Esophagus squamous epithelium (tissue), 4 donors: ENCODE measurements around the gene SDHB.

Experiments
- POLR2A ChIP-seq, 4 donors: fragments of 450-650 bp; IDR thresholded peaks; one replicate each; pipeline ENCODE4 v1.6.1; 2017; ENCODE audit warnings: antibody characterized with exemption in 4 of 4, mild to moderate bottlenecking in 4 of 4, moderate library complexity in 3 of 4
- TF ChIP-seq, protein P1 (sequence below), 6 experiments: fragments of 450-650 bp in 4 of 6; fragments of 200-600 bp in 2 of 6; sonication (generic) in 2 of 6; IDR thresholded peaks; one replicate each; pipeline ENCODE4 v1.5.1; 2016 to 2019; ENCODE audit warnings: antibody characterized with exemption in 6 of 6, mild to moderate bottlenecking in 4 of 6, moderate library complexity in 4 of 6

DNA sequence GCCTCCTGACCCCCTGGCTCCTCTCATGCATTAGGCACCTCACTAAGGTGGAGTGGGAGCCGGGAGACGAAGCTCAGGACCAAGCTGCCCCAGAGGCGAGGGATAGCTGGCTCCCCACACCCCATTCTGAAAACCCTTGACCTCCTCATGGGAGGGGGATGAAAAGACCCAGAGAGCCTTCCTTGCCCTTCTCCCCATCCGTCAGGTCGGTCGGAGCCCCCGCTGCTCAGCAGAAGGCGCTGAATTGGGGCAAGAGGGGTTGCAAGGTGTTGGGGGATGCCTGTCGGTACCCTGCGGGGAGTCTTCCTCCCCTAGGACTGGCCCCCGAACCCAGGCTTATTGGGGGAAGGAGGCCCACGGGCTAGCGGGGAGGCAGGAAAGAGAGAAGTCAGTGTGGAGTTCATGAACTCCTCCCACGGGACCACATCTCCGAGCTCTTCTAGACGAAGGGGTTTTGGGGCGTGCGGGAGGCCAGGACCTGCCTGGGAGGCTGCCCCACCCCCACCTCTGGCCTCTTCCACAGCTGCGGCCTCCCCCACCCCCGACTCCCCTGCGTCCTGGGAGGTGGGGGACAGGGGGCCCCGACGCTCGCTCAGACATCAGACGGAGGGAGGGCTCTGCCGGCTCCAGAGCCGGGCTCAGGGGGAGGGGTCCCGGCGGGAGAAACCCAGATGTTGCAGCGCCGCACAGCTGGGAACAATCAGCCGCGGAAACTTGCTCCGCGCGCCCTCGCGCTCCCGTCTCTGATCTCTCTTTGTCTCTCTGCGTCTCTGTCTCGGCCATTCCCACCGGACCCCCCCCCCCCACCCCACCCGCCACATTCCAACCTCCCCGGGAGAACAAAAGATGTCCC is 74.1 kb downstream of the SDHB start:
- TF ChIP-seq, protein P1, sequence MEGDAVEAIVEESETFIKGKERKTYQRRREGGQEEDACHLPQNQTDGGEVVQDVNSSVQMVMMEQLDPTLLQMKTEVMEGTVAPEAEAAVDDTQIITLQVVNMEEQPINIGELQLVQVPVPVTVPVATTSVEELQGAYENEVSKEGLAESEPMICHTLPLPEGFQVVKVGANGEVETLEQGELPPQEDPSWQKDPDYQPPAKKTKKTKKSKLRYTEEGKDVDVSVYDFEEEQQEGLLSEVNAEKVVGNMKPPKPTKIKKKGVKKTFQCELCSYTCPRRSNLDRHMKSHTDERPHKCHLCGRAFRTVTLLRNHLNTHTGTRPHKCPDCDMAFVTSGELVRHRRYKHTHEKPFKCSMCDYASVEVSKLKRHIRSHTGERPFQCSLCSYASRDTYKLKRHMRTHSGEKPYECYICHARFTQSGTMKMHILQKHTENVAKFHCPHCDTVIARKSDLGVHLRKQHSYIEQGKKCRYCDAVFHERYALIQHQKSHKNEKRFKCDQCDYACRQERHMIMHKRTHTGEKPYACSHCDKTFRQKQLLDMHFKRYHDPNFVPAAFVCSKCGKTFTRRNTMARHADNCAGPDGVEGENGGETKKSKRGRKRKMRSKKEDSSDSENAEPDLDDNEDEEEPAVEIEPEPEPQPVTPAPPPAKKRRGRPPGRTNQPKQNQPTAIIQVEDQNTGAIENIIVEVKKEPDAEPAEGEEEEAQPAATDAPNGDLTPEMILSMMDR (IDR thresholded peaks at IDR 0.05) = no peak
- no peak for TF ChIP-seq POLR2A (IDR thresholded peaks at IDR 0.05)
